ENCODE data around the gene P2RY6. TPM values are rescaled to one million over a fixed set of nuclear protein-coding genes. Genes with fewer than 3 reads are reported as not detected.
A peak's percentile ranks its signal among the peaks of the same experiment; 100 is the strongest.

P2RY6 gene
- total and polyA plus RNA-seq, 12 donors = 0.33 to 5.9 (median 3.9) TPM

DNA sequence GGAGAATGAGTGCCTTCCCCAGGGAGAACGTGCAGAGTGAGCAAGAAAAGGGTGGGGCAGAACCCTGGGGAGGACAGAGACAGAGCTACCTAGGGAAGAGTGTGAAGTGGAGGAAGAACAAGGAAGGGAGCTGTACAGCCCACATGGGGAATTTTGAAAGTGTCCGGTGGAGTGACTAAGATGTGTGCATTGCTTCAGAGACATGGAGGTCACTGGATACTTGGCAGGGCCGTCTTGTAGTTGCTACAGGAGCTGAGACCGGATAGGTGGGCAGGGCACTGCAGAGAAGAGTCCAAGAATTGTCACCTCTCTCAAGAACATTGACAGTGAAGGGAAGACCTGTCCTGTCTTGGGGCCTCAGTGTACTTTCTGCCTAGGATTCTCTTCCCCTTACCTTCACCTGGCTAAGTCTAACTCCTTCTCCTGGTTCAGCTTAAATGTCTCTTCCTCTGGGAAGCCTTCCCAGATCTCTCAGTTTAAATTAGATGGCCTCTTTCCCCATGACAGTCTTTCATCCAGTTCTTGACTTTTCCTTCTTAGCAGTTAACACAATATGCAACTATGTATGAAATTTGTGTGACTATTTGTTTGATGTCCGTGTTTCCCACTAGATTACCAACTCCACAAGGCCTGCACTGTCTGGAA is 9.2 kb upstream of the P2RY6 start:
- intact Hi-C loops (cut with DNase I) = no loop called here

DNA sequence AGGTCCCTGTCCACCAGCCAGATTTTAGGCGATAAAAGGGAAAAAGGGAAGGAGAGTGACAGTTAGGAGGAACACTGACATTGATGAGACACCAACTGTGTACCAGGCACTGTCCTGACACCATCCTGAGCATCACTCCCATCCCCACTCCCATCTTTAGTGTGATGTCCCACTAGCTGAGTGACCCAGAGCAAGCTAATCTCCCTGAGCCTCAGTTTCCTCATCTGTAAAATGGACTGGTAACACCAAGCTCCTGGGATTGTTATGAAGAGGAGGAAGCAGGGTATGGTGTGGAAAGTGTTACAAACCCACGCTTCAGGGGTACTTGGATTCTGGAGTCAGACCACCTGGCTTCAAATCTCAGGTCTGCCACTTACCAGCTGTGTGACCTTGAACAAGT is 8.5 kb upstream of the P2RY6 start:
- intact Hi-C loops (cut with DNase I) = no loop called here
- no peaks in the 10 kb centered on the region for H3K36me3 ChIP-seq (replicated peaks in 1 of 2)
- 83 to 93% (median 90%) methylated on average over 2 of the region's 2 CpGs for WGBS, 4 donors
- no peaks in the 10 kb centered on the region for H3K4me1 ChIP-seq (replicated peaks in 1 of 2)
- peak in 1 of 7 donors; percentile 8 for DNase-seq
- TF ChIP-seq POLR2A (IDR thresholded peaks at IDR 0.05) = no peak
- TF ChIP-seq CTCF (IDR thresholded peaks at IDR 0.05) = no peak
- H3K27me3 ChIP-seq = peaks cover 10% of the 10 kb centered on the region
- H3K9me3 ChIP-seq (replicated peaks in 1 of 3) = no peaks in the 10 kb centered on the region
- H3K27ac ChIP-seq = no peak overlapping the region
- no peak overlapping the region for H3K4me3 ChIP-seq

More for the DNA sequence above, 9.2 kb upstream of the P2RY6 start:
- Histone ChIP-seq H3K27me3 (peaks cover 10% of the 10 kb centered on the region), H3K9me3 (replicated peaks in 1 of 3) (no peaks in the 10 kb centered on the region), H3K27ac (no peak overlapping the region), H3K4me1 (replicated peaks in 1 of 2) (peaks cover 0 to 4% of the 10 kb centered on the region in 2 donors), H3K36me3 (replicated peaks in 1 of 2) (no peaks in the 10 kb centered on the region), H3K4me3 (no peak overlapping the region)
- TF ChIP-seq POLR2A (IDR thresholded peaks at IDR 0.05) = no peak
- peak in 5 of 7 donors; percentile 15 to 66 (median 45) for DNase-seq
- 51 to 59% (median 53%) methylated on average over 5 of the region's 5 CpGs for WGBS, 4 donors

- WGBS, 4 donors = 81 to 94% (median 91%) methylated on average over 4 of the region's 4 CpGs
- H3K27me3 ChIP-seq = peaks cover 10% of the 10 kb centered on the region
- no peak for TF ChIP-seq POLR2A (IDR thresholded peaks at IDR 0.05)
- no peak for TF ChIP-seq CTCF (IDR thresholded peaks at IDR 0.05)
- no peaks in the 10 kb centered on the region for H3K9me3 ChIP-seq (replicated peaks in 1 of 3)
- peak in 3 of 7 donors; percentile 10 to 18 (median 11) for DNase-seq
- intact Hi-C loops (cut with DNase I) = no loop called here
- no peak overlapping the region for H3K27ac ChIP-seq
- no peak overlapping the region for H3K4me3 ChIP-seq
- H3K4me1 ChIP-seq (replicated peaks in 1 of 2) = no peaks in the 10 kb centered on the region
- no peaks in the 10 kb centered on the region for H3K36me3 ChIP-seq (replicated peaks in 1 of 2)
Observed at GRCh38 chr11:73265278-73265810, 6.8 kb upstream of the P2RY6 start.

- DNase-seq = peak in 3 of 7 donors; percentile 7 to 42 (median 18)
- no peak overlapping the region for H3K4me3 ChIP-seq
- no peaks in the 10 kb centered on the region for H3K9me3 ChIP-seq (replicated peaks in 1 of 3)
- H3K4me1 ChIP-seq (replicated peaks in 1 of 2) = no peaks in the 10 kb centered on the region
- H3K36me3 ChIP-seq (replicated peaks in 1 of 2) = no peaks in the 10 kb centered on the region
- no peak overlapping the region for H3K27ac ChIP-seq
- H3K27me3 ChIP-seq = peaks cover 10% of the 10 kb centered on the region
- WGBS, 4 donors = 82 to 86% (median 85%) methylated on average over 2 to 3 of the region's 3 CpGs
- TF ChIP-seq POLR2A (IDR thresholded peaks at IDR 0.05) (no peak), CTCF (IDR thresholded peaks at IDR 0.05) (no peak)
- intact Hi-C loops (cut with DNase I) = no loop called here
Observed at GRCh38 chr11:73265853-73266645, 6.1 kb upstream of the P2RY6 start.
